Stimulated activated naive CD4-positive, alpha-beta T cell treated with Interleukin-2 at 50 U/mL for 16 hours (primary cell): ENCODE measurements around the gene RABGAP1L.
"Not testable (repeated sequence)": the region's sequence is repeated elsewhere in the genome, so short reads cannot be mapped to it uniquely, and the experiment has no call there.

Source experiments
- DNase-seq: peaks from one replicate; lab custom pipeline; 2025; lab: John Stamatoyannopoulos, UW

RABGAP1L gene

GRCh38 chr1:174663358-174663757 lies 504.0 kb downstream of the RABGAP1L start:
- no peak for DNase-seq

GRCh38 chr1:174666248-174666647 lies 506.9 kb downstream of the RABGAP1L start:
- no peak for DNase-seq

DNA sequence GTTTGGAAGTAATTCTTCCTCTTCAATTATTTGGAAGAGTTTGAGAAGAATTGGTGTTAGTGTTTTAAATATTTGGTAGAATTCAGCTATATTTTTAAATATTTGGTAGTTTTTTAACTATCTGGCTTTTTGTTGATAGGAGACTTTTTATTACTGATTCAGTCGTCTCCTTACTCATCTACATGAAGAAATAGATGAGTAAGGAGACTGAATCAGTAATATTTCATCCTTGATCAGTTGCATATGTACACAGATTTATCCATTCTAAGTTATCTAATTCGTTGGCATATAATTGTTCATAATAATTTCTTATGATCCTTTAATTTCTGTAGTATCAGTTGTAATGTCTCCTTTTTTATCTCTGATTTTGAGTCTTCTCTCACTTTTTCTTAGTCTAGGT lies 512.5 kb downstream of the RABGAP1L start:
- no peak for DNase-seq

- no peak for DNase-seq
Observed at GRCh38 chr1:174676856-174677255, 517.5 kb downstream of the RABGAP1L start.

DNA sequence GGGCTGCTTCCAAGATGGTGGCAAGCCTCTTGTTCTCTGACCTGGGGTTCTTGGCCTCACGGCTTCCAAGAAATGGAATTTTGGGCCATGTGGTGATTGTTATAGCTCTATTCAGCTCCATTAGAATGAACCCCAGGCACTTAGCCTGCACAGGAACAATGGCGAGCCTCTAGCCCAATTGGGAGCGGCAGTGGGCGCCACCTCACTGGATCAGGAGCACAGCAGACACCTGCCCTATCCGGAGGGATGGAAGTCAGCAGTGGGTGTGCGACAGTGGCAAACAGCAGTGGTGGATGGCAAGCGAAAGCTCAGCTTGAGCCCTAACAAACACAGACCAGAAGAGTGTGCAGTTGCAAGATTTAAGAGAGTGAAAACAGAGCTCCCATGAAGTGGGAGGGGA lies 519.3 kb downstream of the RABGAP1L start:
- no peak for DNase-seq

- no peak for DNase-seq
Observed at GRCh38 chr1:174680101-174680500, 520.8 kb downstream of the RABGAP1L start.

GRCh38 chr1:174682419-174683008 lies 523.2 kb downstream of the RABGAP1L start:
- DNase-seq: no peak

DNA sequence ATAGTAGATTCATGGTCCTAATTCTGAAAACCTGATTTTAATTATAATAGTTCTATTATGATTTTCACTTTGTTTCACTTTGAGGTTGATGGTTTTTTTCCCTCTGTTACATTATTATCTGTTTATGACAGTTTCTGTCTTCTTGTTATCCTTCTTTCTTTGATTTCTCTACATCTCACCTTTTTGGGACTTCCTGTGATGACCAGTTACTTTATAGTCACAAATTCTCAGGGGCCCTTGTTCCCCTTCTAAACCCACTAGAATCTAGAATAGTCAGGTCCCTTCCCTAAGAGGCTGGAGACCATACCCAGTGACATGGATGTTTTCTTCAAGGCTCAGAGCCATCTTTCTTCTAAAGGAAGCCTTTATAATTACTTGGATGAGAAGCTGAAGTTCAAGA lies 526.9 kb downstream of the RABGAP1L start:
- no peak for DNase-seq

DNA sequence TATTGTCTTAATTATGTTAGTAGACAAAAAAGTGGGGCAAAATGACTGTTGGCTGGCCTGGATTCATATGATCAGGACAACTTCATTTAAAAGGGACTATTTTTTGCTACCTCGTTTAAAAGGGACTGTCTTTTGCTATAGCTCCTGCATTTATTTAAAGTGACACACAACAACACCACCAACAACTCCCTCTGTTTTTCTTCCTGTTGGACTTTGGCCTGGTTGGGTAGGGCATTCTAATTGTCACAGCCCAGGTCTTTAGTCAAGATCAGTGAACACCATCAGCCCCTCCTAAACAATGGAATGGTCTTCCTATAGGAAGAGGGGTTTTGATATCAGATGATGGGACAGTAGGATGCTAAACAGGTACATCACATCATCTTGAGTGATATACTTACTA lies 530.2 kb downstream of the RABGAP1L start:
- DNase-seq: no peak

GRCh38 chr1:174690266-174690665 lies 530.9 kb downstream of the RABGAP1L start:
- DNase-seq: no peak

GRCh38 chr1:174692313-174692712 lies 533.0 kb downstream of the RABGAP1L start:
- DNase-seq: no peak

GRCh38 chr1:174693085-174693484 lies 533.8 kb downstream of the RABGAP1L start:
- DNase-seq: no peak

DNA sequence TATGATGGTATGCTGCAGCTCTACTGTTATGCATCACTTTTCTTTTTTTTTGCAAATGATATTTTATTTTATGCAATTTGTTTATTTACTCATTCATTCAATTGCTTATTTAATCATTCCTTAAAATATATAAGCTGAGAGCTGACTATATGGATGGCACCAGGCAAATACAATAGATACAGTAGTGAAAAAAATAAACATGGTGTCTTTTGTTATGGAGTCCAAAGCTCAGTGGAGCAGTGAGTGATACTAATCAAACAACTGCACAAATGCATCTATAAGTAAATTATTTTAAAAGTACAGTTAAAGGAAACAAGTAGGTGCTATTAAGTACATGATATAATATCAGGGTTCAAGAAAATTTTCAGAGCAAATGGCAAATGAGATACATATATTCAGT lies 534.2 kb downstream of the RABGAP1L start:
- not testable (repeated sequence) for DNase-seq

DNA sequence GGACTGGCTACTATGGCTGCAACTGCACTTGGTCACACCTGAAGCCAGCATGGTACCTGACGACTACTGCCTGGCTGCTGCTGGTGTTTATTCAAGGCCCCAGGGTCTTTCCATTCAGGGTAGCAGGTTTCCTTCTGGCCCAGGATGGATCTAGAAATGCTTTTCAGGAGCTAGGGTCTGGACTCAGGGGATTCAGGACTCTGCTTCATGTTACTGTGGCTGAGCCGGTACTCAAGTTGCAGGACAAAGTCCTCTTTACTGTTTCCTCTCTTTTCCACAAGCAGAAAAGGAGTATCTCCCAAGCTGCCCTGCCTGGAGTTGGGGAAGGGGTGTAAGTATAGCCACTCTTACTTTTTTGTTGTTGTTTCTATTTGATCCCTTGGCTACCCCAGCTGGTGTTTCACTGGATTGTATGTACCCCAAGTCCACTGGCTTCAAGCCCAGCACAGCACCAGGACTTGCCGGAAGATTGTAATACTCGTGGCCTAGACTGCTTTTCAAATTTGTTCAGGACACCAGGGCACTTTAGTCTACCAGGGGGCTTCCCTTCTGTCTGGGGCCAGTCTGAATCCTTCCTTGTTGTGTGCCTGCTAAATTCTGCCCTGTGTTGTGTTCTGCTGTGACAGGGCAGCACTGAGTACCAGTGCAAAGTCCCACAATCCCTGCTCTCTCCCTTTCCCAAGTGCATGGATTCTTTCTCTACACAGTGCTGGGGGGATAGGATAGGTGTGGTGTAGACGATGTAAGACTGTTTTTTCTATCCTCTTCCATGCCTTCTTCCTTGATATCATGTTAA lies 536.9 kb downstream of the RABGAP1L start:
- DNase-seq: no peak

DNA sequence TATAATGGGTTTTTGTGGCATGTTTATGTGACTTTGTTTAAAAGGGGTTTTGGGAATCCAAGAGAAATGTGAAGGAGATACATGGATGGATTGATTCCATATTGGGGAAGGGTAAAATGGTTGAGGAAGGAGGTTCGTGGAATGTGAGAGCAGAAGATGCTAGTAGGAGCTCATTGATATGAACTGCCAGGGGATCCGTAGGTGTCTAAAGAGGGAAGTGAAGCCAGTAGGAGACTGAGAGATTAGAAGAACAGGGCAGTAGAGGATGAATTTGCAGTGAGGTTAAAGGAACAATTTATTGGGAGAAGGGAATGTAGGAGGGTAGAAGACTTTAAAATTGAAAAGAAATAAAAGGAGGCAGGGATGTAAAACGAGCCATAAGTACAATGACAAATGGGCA lies 541.0 kb downstream of the RABGAP1L start:
- no peak for DNase-seq

GRCh38 chr1:174700775-174701174 lies 541.5 kb downstream of the RABGAP1L start:
- no peak for DNase-seq

- no peak for DNase-seq
Observed at GRCh38 chr1:174701565-174701964, 542.2 kb downstream of the RABGAP1L start.

- DNase-seq: no peak
Observed at GRCh38 chr1:174702011-174702410, 542.7 kb downstream of the RABGAP1L start.

GRCh38 chr1:174703309-174703708 lies 544.0 kb downstream of the RABGAP1L start:
- no peak for DNase-seq

- DNase-seq: no peak
Observed at GRCh38 chr1:174704300-174704699, 545.0 kb downstream of the RABGAP1L start.

DNA sequence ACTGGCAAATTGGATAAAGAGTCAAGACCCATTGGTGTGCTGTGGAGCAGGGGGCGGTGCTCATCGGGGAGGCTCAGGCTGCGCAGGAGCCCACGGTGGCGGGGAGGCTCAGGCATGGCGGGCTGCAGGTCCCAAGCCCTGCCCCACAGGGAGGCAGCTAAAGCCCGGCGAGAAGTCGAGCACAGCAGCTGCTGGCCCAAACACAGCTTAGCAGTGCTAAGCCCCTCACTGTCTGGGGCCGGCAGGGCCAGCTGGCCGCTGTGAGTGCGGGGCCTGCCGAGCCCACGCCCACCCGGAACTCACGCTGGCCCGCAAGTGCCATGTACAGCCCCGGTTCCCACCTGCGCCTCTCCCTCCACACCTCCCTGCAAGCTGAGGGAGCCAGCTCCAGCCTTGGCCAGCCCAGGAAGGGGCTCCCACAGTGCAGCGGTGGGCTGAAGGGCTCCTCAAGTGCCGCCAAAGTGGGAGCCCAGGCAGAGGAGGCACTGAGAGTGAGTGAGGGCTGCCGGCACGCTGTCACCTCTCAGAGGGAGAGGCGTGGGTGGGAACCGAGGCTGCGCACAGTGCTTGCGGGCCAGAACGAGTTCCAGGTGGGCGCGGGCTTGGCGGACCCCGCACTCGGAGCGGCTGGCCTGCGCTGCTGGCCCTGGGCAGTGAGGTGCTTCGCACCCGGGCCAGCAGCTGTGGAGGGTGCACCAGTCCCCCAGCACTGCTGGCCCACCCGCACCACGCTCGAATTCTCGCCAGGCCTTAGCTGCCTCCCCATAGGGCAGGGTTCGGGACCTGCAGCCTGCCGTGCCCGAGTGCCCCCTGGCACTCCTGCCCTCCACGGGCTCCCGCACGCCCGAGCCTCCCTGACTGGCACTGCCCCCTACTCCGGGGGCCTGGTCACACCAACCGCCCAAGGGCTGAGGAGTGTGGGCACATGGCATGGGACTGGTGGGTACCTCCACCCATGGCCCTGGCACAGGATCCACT lies 551.8 kb downstream of the RABGAP1L start:
- DNase-seq: no peak

DNA sequence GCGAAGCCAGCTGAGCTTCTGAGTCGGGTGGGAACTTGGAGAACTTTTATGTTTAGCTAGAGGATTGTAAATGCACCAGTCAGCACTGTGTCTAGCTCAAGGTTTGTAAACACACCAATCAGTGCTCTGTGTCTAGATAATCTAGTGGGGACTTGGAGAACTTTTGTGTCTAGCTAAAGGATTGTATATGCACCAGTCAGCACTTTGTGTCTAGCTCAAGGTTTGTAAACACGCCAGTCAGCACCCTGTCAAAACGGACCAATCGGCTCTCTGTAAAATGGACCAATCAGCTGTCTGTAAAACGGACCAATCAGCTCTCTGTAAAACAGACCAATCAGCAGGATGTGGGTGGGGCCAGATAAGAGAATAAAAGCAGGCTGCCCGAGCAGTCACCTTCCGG lies 552.5 kb downstream of the RABGAP1L start:
- not testable (repeated sequence) for DNase-seq

GRCh38 chr1:174712541-174712940 lies 553.2 kb downstream of the RABGAP1L start:
- DNase-seq: no peak
